Right kidney (tissue), 1 donor: Measurements from ENCODE around the gene NAV2.
A peak's percentile ranks its signal among the peaks of the same experiment; 100 is the strongest.
"Not testable (repeated sequence)": the region's sequence is repeated elsewhere in the genome, so short reads cannot be mapped to it uniquely, and the experiment has no call there.

Experiments
- DNase-seq: peaks from one replicate; pipeline ENCODE4 v3.0.0-alpha.2; 2016

NAV2 gene

DNA sequence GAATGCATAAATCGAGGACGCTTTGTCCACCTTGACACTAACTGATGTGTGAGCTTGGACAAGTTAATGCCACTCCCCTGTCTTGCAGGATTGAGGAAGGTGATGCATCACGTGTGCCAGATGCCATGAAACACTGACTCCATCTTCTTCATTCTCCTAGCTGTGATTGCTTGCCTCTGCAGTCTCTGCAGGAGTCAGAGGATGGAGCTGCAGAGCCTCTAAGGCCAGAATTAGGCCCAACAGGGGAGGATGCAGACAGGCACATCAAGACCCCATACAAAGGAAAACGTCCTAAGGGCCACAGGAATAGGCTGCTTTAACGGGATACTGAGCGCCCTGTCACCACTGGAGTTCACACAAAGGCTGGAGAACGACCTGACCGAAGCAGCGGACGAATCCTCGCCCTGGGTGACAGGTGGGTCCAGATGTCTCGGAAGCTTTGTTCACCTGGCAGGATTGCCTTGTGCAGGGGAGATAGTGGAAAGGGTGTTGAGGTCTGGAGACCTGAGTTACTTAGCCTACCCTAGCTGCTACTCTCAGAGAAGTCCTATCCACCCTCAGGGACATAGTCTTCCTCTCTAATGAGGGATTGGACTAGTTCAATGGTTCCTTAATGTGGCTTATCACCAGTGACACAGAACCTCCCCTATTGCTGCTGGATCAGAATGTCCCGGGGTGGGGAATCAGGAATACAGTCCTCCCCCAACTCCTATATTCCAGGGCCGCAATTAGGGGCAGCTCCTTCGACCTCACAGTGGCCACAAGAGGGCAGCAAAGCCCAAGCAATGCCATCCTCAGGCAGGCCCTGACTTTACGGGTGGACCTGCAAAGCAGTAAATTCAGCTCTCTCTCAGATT lies 415.3 kb downstream of the NAV2 start:
- peak; percentile 46 for DNase-seq

DNA sequence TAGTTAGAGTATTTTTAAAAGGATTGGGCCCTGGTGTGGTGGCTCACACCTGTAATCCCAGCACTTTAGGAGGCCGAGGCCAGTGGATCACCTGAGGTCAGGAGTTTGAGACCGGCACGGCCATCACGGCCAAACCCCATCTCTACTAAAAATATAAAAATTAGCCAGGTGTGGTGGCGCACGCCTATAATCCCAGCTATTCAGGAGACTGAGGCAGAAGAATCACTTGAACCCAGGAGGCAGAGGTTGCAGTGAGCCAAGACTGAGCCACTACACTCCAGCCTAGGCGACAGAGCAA lies 415.8 kb downstream of the NAV2 start:
- DNase-seq, result not testable (repeated sequence)

DNA sequence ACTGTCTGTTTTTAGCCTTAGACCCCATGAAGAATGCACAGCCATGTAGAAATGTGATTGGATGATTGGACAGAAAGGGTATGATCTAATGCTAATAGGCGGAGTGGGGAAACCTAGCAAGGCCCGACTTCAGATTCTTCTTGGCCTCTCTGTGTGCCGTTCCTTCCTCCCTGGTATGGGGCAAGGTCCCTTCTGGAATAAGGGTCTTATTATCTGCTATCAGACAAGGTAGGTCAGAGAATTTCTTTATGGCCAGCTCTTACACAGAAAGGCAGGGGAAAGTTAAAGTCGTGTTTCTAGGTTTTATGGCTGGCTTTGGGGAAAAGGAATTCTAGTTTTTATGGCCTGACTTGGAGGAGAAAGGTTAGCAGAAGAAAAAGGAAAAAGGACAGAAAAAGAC lies 417.0 kb downstream of the NAV2 start:
- DNase-seq, result no peak

DNA sequence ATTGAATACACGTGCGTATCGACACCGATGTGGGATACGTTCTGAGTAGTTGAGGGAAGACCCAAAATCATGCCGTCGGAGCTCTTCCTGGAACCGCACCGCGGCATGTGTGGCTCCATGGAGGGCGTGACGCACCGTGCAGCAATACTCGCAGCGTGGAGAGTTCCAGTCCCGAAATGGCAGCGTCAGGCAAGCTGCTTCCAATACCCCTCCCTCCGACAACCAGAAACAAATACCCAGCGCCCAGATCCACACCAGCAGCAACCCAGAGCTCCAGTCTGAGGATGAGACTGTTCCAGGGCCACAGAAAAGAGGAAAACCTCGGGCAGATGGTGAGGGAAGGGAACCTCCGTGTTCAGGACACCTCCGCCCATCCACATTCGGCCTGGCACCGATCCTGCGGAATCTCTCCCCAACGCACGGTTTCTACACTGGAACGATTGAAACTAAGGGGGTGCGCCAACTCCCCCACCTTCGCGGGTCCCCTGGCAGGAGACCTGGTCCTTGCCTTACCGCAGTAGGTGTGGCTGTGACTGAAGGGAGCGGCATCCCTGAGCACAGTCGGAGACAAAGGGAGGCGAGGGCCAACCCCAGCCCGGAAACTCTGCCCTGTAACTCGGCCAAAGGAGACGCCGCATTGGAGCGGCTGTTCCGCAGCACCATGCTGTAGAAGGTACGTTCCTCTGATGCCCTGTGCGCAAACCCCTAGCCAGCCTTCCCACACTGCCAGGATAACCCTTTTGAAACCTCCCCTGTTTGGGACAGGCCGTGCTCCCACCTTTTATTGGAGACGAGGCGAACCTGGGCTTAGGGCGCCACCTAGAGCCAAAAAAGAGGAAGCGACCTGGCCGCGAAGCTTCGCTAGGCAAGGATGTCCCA lies 419.4 kb downstream of the NAV2 start:
- peak; percentile 84 for DNase-seq

DNA sequence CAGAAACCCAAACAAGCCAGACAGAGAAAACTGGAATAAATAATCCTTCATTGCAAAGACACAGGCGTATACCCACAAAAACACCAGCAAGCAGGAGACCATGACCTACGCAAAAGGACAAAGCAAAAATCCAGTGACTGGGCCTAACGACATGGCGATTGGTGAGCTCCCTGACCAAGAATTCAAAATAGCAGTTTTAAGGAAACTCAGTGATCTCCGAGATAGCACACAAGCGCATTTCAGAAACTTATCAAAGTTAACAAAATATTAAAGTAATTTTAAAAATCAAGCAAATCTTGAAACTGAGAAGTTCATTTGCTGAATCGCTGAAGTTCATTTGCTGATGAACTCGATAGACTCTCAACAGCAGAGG lies 420.0 kb downstream of the NAV2 start:
- DNase-seq, result no peak

DNA sequence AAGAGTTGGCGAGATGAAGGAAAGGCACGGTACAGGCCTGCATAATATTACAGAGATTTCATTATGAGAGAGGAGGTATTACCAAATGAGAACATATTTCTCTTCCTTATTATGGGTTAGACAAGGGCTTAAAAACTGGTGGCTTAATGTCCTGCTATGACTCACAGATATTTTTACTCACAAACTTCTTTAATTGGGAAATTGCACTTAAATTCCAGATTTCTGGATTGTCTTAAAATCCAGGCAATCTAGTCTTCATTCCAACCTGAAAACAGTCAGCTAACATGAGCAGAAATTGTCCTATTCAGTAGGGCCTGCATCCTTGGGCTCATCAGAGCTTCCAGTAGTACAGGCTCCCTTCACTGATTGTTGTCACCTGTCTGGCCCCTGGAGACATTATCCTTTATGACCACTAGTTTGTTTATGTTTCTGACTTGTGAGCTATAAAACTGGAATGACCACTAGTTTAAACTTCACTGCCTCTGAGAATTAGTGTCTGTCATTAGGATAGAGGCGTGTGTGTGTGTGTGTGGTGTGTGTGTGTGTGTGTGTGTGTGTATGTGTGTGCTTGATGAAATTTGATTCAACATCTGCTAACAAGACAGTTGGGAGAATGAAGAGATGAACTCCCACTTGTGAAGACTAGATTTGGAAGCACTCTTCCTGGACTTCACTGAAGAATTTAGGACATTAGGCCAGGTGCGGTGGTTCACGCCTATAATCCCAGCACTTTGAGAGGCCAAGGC lies 422.5 kb downstream of the NAV2 start:
- DNase-seq, result no peak

DNA sequence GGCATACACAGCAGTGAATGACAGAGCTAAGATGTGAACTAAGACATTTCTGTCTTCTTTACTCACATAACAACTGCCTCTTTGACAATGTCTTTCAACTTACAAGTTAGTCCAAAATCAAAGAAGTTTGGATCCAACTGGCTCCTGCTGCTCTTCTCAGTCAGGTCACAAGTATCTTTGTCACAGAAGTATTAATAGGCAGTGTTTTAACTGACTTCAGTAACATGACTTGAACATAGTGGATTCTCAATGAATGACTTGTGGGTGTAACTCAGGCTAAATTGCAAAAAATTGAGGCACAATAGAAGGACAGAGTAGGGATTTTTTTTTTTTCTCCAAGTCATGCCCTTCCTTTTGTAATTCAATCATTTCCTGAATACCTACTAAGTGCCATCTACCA lies 425.0 kb downstream of the NAV2 start:
- DNase-seq, result no peak

DNA sequence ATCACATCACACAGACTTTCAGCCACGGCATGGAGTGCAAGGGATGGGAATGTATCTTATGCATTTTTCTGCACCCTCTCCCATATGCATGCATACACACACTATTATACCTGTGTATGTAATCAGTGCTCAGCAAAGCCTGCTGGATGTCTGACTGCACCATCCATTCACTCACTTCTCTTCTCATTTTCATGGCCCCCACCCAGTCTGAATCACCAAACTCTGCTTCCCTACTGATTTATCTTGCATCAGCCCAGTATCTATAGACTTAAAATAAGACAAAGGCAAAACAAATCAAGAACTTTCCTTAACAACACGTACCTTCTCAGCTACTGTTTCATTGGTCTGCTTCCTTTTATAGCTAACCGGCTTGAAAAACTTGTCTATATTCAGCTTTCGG lies 426.1 kb downstream of the NAV2 start:
- DNase-seq, result no peak

DNA sequence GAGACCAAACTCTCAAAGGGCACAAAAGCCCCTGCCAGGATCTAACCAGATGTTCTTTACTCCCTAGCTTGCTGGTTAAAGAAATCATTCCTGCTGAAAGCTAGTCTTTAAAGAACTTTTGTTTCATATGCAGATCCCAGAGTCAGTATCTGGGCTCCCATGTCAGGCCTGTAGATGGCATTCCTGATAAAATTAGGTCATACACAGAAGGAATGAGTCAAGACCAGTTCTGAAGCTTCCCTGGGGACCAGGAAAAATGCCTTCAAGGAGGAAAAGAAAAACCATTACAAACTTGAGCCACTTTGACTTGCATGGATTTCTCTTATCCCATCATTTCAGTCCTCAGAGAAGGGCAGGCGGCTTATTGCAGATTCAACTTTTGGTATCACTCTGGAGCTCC lies 441.7 kb downstream of the NAV2 start:
- no peak for DNase-seq

DNA sequence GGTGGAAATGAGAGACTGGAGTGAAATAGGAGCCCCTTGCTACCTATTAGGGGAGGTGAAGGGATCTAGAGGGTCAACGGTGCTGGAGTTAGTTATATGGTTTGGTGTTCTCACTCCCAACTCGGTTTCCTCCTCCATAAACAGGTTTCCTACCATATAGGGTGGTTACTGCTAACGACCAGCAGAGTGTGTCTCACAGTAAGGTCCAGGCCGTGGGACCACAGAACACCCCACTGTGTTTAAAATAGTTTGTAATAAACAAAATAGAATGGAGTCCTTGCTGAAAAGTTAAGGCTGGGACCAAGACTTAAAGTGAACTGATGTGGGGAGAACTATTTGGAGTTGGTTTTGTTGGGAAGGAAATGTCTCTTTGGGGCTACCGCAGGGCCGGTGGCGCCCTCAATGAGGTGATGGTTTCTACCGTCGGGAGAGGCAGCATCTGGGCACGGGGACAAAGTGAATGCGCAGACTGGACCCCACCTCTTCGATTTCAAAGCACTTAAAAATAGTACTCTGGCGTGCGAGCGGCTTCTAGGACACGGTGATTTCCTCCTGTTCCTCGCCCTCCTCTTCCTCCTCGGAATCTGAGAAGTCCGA lies 443.1 kb downstream of the NAV2 start:
- no peak for DNase-seq

DNA sequence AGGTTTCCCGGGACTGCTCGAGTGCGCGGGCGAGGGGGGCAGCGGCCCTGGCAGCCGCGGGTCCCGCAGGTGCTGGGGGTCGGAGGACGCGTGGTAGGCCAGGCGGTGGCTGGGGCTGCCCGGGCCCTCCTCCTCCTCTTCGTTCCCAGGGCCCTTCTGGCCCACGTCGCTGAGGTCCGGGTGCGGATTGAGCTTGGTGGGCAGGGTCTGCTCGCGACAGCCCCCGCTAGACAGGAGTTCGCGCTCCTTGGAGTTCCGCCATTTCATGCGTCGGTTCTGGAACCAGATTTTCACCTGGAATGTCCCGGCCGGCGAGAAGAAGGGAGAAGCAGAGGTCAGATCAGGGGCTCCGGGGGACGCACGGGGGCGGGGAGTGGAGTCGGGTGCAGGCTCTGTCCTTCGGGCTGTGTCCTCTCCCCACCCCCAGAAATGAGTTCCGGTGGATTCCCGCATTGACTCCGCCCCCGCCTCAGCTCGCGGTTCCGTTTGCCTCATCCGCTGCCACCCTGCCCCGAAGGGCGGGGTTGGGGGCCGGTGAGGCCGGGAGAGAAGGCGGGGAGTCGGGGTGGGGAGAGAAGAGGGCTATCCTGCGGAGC lies 443.7 kb downstream of the NAV2 start:
- DNase-seq, result no peak

DNA sequence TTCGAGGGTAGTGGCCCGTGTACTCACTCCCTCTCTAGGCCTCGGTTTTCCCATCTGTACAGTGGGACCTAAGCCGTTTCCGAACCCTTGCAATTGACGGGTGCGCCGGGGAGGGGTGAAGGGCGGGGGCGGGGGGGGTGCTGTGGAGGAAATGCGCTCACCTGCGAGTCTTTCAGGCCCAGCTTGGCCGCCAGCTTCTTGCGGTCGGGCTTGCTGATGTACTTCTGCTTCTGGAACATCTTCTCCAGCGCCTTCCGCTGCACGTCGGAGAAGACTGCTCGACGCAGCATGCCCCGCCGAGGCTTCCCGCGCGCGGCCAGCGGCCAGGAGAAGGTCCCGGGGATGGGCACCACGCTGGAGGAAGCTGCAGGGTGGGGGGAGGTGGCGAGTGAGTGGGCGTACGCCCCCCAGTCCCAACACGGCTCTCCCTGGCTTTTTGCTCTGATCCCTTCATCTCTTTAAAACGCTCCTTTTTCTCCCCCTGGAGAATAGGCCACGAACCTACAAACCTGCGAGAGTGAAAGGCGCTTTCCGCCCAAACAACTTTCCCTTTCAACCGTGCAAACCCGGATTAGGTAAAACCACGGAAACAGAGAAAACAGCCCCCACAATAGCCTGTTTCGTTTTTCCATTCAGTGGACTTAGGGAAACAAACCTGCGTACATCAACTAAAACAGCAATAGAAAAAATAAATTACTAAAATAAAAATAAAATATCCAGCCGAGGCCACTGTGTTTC lies 444.4 kb downstream of the NAV2 start:
- no peak for DNase-seq

DNA sequence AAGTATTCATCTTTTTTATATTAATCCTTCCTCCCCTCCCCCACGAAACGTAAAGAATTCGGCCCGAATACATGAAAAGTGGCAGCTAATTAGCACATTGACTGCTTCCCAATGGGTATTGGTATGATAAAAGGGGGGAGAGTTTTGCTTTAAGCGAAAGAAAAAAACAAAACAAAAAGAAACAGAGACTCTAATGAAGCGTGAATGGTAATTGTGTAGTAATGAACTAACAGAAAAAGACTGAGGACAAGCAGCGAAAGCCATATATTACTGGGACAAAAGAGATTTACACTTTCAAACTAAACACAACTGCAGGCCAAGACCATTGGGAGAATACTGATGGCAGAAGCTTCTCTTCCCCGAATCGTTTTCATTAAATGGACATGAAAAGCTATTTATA lies 445.1 kb downstream of the NAV2 start:
- no peak for DNase-seq

DNA sequence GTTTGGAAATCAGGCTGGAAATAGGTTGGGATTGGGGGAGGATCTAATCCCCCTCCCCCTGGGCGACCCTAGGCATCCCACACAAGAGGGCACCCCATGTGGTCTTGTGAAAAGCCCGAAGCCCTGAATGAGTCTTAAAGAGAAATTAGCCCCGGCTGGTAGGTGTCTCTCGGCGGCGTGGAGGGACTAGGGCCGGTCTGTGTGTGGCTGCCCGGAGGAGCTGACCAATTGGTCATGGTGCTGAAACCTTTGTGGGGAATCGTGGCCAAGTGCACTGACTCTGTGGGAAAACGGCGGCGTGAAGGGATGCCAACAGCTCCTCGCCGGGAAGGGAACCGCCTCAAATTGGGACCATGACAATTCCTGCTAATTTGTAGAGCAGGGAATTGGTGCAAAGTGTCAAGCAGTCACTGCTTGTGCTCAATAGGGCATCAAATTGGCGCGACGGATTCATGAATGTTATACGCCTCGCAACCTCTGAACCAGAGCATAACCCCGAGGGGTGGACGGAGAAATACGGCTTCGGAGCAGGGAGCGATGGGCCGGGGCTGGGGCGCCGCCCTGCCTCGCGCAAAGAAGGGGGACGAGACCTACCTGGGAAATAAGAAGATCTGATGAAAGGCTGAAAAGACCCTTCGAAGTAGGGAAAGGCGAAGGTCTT lies 446.1 kb downstream of the NAV2 start:
- DNase-seq, result peak; percentile 71

DNA sequence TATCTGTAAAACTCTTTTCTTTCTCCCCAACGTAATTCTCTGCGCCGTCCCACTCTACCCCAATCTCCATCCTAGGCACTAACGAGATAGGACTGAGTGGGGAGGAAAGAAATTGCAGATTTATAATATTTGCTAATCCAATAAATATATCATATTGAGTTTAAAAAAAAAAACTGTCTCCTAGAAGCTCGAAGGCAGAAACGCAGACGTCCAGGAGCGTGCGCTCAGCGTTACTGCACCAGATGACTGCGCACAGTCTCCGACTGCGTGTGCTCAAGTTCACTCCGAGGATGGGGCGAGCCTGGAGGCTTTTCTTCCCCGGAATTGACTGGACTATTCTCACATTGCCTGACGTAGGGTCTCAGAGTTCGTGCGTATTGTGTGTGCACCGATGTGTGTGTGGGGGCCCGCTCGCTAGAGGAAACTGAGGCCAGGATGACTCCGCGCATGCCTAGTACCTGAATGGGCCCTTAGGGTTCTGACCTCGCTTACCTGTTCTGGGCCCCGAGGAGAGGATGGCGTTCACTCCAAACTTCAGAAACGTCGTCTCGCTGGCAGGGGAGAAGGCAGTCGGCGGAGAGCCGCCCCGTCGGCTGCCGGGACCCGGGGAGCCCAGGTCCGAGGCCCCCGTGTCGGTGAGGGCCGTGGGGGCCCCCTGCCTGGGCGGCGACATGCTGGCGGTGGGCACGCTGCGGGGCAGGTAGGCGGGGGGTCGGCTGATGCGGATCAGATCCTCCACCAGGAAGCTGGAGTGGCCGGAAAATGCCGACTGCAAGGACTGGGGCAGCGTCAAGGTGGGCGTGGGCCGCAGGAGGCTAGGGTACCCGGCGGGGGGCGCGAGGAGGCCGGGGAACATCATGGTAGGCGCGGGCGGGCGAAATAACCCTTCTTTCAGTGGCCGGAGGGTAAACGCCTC lies 447.1 kb downstream of the NAV2 start:
- DNase-seq, result no peak

DNA sequence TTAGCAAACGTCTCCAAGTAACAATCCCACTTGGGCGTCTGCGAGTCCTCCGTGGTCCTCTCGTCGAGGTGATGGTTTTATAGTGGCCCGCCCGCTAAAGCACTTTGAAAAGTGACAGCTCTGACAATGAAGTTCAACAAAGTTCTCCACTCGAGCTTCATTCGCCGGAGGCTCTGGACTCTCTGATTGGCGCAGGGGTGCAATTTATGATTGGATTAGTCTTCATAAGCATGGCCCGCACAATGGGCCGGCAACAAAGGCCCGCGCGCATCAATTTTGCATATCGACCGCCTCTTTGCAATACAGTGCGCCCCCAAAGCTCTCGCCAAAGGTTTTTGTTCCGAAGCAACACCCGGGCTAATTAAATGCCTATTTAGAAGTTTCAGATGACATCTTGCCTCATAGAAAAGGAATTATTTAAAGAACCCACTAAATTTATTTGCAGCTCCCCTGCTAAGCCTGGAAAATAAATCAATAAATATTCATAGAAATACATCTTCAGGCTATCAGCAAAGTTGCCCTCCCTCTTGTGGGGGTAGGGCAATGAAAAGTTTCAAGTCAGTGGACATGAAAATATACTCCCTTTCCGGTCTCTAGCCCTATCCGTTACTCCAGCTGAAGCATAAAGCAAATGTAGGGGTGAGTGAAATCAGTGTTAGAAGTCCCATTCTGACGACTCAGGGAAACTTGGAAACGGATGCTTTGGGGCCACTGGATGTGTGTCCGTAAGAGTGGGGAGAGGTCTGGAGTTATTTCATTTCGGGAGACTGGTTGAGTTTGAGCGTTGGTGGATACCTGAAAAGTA lies 448.0 kb downstream of the NAV2 start, which contains the start of gene DBX1:
DBX1 (minus strand) TSS at position 51 of the 805 bp plus-strand sequence. CDS start 151 bp downstream, outside the sequence.
- no peak for DNase-seq

DNA sequence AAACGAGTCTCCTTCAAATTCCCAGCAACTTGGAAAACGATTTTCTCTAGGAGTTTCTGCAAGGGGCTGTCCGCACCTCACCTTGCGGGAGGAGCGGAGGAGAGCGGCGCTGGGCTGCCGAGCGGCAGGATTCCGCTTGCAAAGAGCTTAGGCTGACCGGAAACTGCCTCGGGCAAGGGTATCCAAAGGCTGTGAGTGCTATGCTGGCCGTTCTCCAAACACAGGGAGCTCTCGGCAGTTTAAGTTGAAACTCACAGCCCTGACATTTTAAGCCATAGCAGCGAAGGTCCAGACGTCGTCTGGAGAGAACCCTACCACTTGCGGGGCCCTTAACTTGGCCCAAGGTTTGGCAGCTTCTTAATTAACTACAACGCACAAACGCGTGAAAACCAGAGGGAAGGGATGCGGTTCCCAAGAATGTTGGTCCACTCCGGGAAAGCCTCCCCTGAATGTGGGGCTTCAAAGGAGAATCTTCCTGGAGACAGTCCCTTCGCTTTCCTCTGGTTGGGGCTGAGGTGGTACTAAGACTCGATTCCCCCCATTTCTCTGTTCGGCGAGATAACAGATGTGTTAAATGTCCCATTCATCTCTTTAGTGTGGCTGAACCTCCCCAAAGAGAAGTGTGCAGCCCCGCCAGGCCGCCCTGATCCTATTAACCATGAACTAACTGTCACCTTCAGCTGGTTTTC lies 448.7 kb downstream of the NAV2 start:
- no peak for DNase-seq
